HepG2 (cell line): ENCODE results near the gene RNU5B-1. TPM values are rescaled to one million over a fixed set of nuclear protein-coding genes. Genes with fewer than 3 reads are reported as not detected.

ENCODE experiments used
- DZIP1 ChIP-seq: sonication (generic); formaldehyde crosslinking; IDR thresholded peaks from 2 replicates; pipeline ENCODE4 v1.5.0; 2020; ENCODE audit warnings: mild to moderate bottlenecking, missing genetic modification reagents
- E2F2 ChIP-seq: sonication (generic); formaldehyde crosslinking; IDR thresholded peaks from 2 replicates; pipeline ENCODE4 v1.4.0; 2020; ENCODE audit warnings: missing genetic modification reagents, borderline replicate concordance
- IRX3 ChIP-seq: sonication (generic); formaldehyde crosslinking; IDR thresholded peaks from 2 replicates; pipeline ENCODE4 v1.8.1; 2023; ENCODE audit warnings: mild to moderate bottlenecking, low read depth, missing genetic modification reagents, borderline replicate concordance
- ISL2 ChIP-seq: sonication (generic); formaldehyde crosslinking; IDR thresholded peaks from 2 replicates; pipeline ENCODE4 v1.5.0; 2020; ENCODE audit warnings: missing genetic modification reagents
- KDM6A ChIP-seq: IDR thresholded peaks from 2 replicates; pipeline ENCODE4 v1.6.1; 2016; ENCODE audit warnings: low read depth
- NR2F2 ChIP-seq: IDR thresholded peaks from 2 replicates; pipeline ENCODE4 v1.6.1; 2012; ENCODE audit warnings: low read depth, inconsistent platforms, borderline replicate concordance
- ZBTB33 ChIP-seq: sonication (generic); formaldehyde crosslinking; IDR thresholded peaks from 2 replicates; pipeline ENCODE4 v1.4.0; 2020; ENCODE audit warnings: missing genetic modification reagents
- ZNF280B ChIP-seq: sonication (generic); formaldehyde crosslinking; IDR thresholded peaks from 2 replicates; pipeline ENCODE4 v1.5.0; 2020; ENCODE audit warnings: missing genetic modification reagents, mild to moderate bottlenecking, borderline replicate concordance
- ZNF407 ChIP-seq: sonication (generic); formaldehyde crosslinking; IDR thresholded peaks from one replicate; pipeline ENCODE4 v1.5.1; 2020; ENCODE audit warnings: mild to moderate bottlenecking, missing genetic modification reagents; ENCODE audit errors: not compliant biosample characterization
- ZNF446 ChIP-seq: sonication (generic); formaldehyde crosslinking; IDR thresholded peaks from 2 replicates; pipeline ENCODE4 v1.5.0; 2020; ENCODE audit warnings: mild to moderate bottlenecking, missing genetic modification reagents
- ZNF670 ChIP-seq: sonication (generic); formaldehyde crosslinking; IDR thresholded peaks from 2 replicates; pipeline ENCODE4 v1.8.0; 2022; ENCODE audit warnings: mild to moderate bottlenecking, missing genetic modification reagents, borderline replicate concordance
- polyA plus RNA-seq, 8 experiments: library from polyadenylated mRNA; depleted of rRNA in 3 of 8; stranded (reverse) in 7 of 8; unstranded in 1 of 8; fragments of >200 nt; fragmentation: Illumina TruSeq in 4 of 8; extraction: Trizol in 4 of 8; gene quantifications; 2 replicates each; pipeline versions ENCODE4 v1.2.1 to v1.2.3, GENCODE V29; 2011 to 2016; ENCODE audit warnings: low read depth in 4 of 8, missing spikeins in 1 of 8, mixed read lengths in 1 of 8; ENCODE audit not compliant: insufficient read depth in 1 of 8
- total RNA-seq, 5 experiments: library from RNA; depleted of rRNA; stranded (reverse); fragments of >200 nt; fragmentation: Illumina TruSeq; extraction: Trizol; gene quantifications; 2 replicates each; pipeline ENCODE4 v1.2.3, GENCODE V29; 2016; ENCODE audit warnings: low read depth in 1 of 5

The RNU5B-1 gene
- total and polyA plus RNA-seq, 2 of the 13 experiments (the other 11 are each of a cell fraction or from before 2014, with no cell fraction given): 1,646 TPM; not detected in 1

GRCh38 chr15:65304381-65305149 lies at the start of gene RNU5B-1 (continued):
- TF ChIP-seq ZNF280B (CRISPR knock-in tag): no peak
- TF ChIP-seq ISL2: peak; percentile 78
- peak; percentile 68; the same call in 1 of the 2 replicates for TF ChIP-seq ZNF670
- no peak for TF ChIP-seq IRX3 (CRISPR knock-in tag)
- no peak for TF ChIP-seq ZBTB33 (CRISPR knock-in tag)
- TF ChIP-seq ZNF407 (CRISPR knock-in tag): no peak
- no peak for TF ChIP-seq KDM6A (CRISPR knock-in tag)
- TF ChIP-seq ZNF446 (CRISPR knock-in tag): no peak
- TF ChIP-seq DZIP1: no peak
- peak; percentile 70; the same call in 1 of the 2 replicates for TF ChIP-seq NR2F2
- TF ChIP-seq E2F2: 0 out of 2 replicates have a peak, but pooled peaks have one; percentile 63
